OCI-LY7 (cell line): Measurements from ENCODE around the gene TMEM63B. TPM values are rescaled to one million over a fixed set of nuclear protein-coding genes. Genes with fewer than 3 reads are reported as not detected.

Experiments
- BruUV-seq: library from RNA; stranded (reverse); fragments of 400-500 nt; replicated peaks from 2 replicates; lab custom pipeline; 2021; lab: Mats Ljungman, UMichigan
- CTCF ChIA-PET: fragments of 300-600 bp; sonication (Branson Sonifier 250); formaldehyde crosslinking; loops from one replicate; lab custom pipeline; 2022; ENCODE audit warnings: antibody characterized with exemption; ENCODE audit not compliant: unreplicated experiment; lab: Charles Lee
- POLR2A ChIA-PET: fragments of 300-600 bp; sonication (Branson Sonifier 250); formaldehyde crosslinking; loops from one replicate; lab custom pipeline; 2022; ENCODE audit warnings: antibody characterized with exemption; lab: Charles Lee
- DNase-seq: peaks from one replicate; pipeline ENCODE4 v3.0.0-alpha.2; 2015; ENCODE audit warnings: low spot score
- H2AFZ ChIP-seq: fragments of 200-600 bp; sonication (generic), shearing (Covaris generic); 2 replicates; pipeline ENCODE4 v1.6.1; 2014; ENCODE audit warnings: mild to moderate bottlenecking, antibody characterized with exemption, low read length, moderate library complexity
- H3K27ac ChIP-seq: fragments of 200-600 bp; sonication (generic); 2 replicates; pipeline ENCODE4 v1.5.1; 2014; ENCODE audit warnings: mixed run types, low read depth, mild to moderate bottlenecking, moderate library complexity, low read length, inconsistent platforms; ENCODE audit not compliant: poor library complexity, severe bottlenecking
- H3K36me3 ChIP-seq: fragments of 200-600 bp; sonication (generic); 2 replicates; pipeline ENCODE4 v1.6.1; 2014; ENCODE audit warnings: mild to moderate bottlenecking, antibody characterized with exemption, low read length, moderate library complexity, mixed read lengths; ENCODE audit not compliant: insufficient read depth
- H3K4me1 ChIP-seq: fragments of 200-600 bp; sonication (generic); 2 replicates; pipeline ENCODE4 v1.5.1; 2014; ENCODE audit warnings: mild to moderate bottlenecking, low read length; ENCODE audit not compliant: insufficient read depth, poor library complexity, severe bottlenecking
- H3K4me2 ChIP-seq: fragments of 200-600 bp; sonication (generic); 2 replicates; pipeline ENCODE4 v1.6.1; 2014; ENCODE audit warnings: mild to moderate bottlenecking, low read length
- H3K4me3 ChIP-seq: fragments of 200-600 bp; sonication (generic); 2 replicates; pipeline ENCODE4 v1.5.1; 2014; ENCODE audit warnings: mild to moderate bottlenecking, low read depth, low read length; ENCODE audit not compliant: poor library complexity, severe bottlenecking
- H3K79me2 ChIP-seq: fragments of 200-600 bp; sonication (generic); 2 replicates; pipeline ENCODE4 v1.6.1; 2016; ENCODE audit warnings: low read depth, mild to moderate bottlenecking, low read length, moderate library complexity, mixed read lengths; ENCODE audit not compliant: insufficient read depth
- H3K9me2 ChIP-seq: fragments of 200-600 bp; sonication (generic); 2 replicates; pipeline ENCODE4 v1.6.1; 2016; ENCODE audit warnings: mild to moderate bottlenecking, low read length, mixed read lengths; ENCODE audit not compliant: insufficient read depth
- H3K9me3 ChIP-seq: fragments of 200-600 bp; sonication (generic); 2 replicates; pipeline ENCODE4 v1.6.1; 2014; ENCODE audit warnings: mild to moderate bottlenecking, mixed run types, low read length, mixed read lengths
- H4K20me1 ChIP-seq: fragments of 200-600 bp; sonication (generic); 2 replicates; pipeline ENCODE4 v1.6.1; 2014; ENCODE audit warnings: mild to moderate bottlenecking, antibody characterized with exemption, low read length, moderate library complexity, mixed read lengths; ENCODE audit not compliant: insufficient read depth
- EZH2phosphoT487 ChIP-seq: fragments of 200-600 bp; sonication (generic); IDR thresholded peaks from 2 replicates; pipeline ENCODE4 v1.6.1; 2018; ENCODE audit warnings: low read depth, borderline replicate concordance, mild to moderate bottlenecking, mixed run types, antibody characterized with exemption, low read length, moderate library complexity, mixed read lengths
- intact Hi-C: fragments of 100-400 bp; cut with micrococcal nuclease; formaldehyde crosslinking; loops from one replicate; pipeline ENCODE4 v1.10.0; 2022; ENCODE audit not compliant: unreplicated experiment
- total RNA-seq, 2 experiments: library from RNA; depleted of rRNA in 1 of 2; stranded (reverse); fragments of >200 nt in 1 of 2; shearing (Covaris generic) in 1 of 2; gene quantifications; 2 replicates each; pipeline ENCODE4 v1.2.3, GENCODE V29; 2014 to 2022
- TF ChIP-seq, protein P1 (sequence below): fragments of 200-600 bp; sonication (generic); conservative IDR thresholded peaks from 2 replicates; pipeline ENCODE4 v1.5.1; 2014; ENCODE audit warnings: mild to moderate bottlenecking, antibody characterized with exemption, low read length, moderate library complexity, mixed read lengths

TMEM63B gene
- total RNA-seq, 2 experiments from 2014 or later = 5.4 to 10.0 TPM

GRCh38 chr6:44117397-44118128 lies 9.8 kb upstream of the TMEM63B start:
- peaks cover 73% of the 10 kb centered on the region for H3K79me2 ChIP-seq
- H3K27ac ChIP-seq = no peak overlapping the region
- intact Hi-C loops = no loop called here
- no peak for TF ChIP-seq EZH2phosphoT487
- TF ChIP-seq, protein P1, sequence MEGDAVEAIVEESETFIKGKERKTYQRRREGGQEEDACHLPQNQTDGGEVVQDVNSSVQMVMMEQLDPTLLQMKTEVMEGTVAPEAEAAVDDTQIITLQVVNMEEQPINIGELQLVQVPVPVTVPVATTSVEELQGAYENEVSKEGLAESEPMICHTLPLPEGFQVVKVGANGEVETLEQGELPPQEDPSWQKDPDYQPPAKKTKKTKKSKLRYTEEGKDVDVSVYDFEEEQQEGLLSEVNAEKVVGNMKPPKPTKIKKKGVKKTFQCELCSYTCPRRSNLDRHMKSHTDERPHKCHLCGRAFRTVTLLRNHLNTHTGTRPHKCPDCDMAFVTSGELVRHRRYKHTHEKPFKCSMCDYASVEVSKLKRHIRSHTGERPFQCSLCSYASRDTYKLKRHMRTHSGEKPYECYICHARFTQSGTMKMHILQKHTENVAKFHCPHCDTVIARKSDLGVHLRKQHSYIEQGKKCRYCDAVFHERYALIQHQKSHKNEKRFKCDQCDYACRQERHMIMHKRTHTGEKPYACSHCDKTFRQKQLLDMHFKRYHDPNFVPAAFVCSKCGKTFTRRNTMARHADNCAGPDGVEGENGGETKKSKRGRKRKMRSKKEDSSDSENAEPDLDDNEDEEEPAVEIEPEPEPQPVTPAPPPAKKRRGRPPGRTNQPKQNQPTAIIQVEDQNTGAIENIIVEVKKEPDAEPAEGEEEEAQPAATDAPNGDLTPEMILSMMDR = no peak
- peaks cover 13% of the 10 kb centered on the region for H3K4me1 ChIP-seq
- POLR2A ChIA-PET = no interaction called here
- no peak overlapping the region for H3K4me3 ChIP-seq
- no peaks in the 10 kb centered on the region for H3K9me2 ChIP-seq
- peaks cover 64% of the 10 kb centered on the region for H3K36me3 ChIP-seq
- H2AFZ ChIP-seq = no peak overlapping the region
- no peak for DNase-seq
- CTCF ChIA-PET = no interaction called here
- no TSS peak for BruUV-seq
- H3K4me2 ChIP-seq = no peak overlapping the region
- peaks cover 16% of the 10 kb centered on the region for H4K20me1 ChIP-seq
- H3K9me3 ChIP-seq = no peaks in the 10 kb centered on the region

DNA sequence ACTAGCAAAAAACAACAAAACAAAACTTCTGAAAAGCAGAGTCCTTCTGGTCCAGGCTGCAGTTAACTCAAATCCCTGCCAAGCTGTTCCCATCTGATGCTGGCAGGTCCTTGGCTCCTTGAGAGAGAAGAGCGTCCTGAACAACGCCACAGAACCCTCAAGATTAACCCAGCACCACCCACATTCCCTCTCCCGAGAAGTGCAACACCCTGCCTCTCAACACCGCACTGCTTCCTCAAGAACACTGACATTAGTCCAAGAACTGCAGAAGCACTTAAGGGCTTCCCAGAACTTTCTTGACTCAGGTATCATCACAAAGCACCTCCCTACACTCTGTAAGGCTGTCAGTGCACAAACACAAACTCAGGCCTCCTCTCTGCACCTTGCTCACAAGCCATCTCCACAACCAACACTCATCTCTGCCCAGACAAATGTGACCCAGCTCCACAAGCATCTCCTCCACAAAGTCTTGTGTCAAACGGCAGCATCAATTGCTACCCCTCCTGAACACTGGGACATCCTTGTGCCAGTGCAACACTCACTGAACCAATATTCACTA lies 7.6 kb upstream of the TMEM63B start:
- DNase-seq = no peak
- H3K9me3 ChIP-seq = no peaks in the 10 kb centered on the region
- no peak overlapping the region for H3K4me3 ChIP-seq
- H3K4me2 ChIP-seq = peak overlapping the region; percentile 9; the same call in 1 of the 2 replicates
- POLR2A ChIA-PET = no interaction called here
- peaks cover 95% of the 10 kb centered on the region for H3K79me2 ChIP-seq
- peaks cover 56% of the 10 kb centered on the region for H3K36me3 ChIP-seq
- intact Hi-C loops = no loop called here
- H4K20me1 ChIP-seq = peaks cover 33% of the 10 kb centered on the region
- H3K9me2 ChIP-seq = no peaks in the 10 kb centered on the region
- H3K27ac ChIP-seq = no peak overlapping the region
- H3K4me1 ChIP-seq = peaks cover 32% of the 10 kb centered on the region
- CTCF ChIA-PET = no interaction called here
- BruUV-seq = no TSS peak
- no peak overlapping the region for H2AFZ ChIP-seq
- TF ChIP-seq, protein P1 = no peak
- no peak for TF ChIP-seq EZH2phosphoT487
